NCI-H1436 (cell line): ENCODE measurements around the gene DTYMK.
A peak's percentile ranks its signal among the peaks of the same experiment; 100 is the strongest.

Source experiments
- DNase-seq: peaks from one replicate; lab custom pipeline; 2025; lab: John Stamatoyannopoulos, UW

DTYMK gene

GRCh38 chr2:241645915-241646645 is 40.5 kb downstream of the DTYMK start:
- no peak for DNase-seq

GRCh38 chr2:241645056-241645914 is 41.3 kb downstream of the DTYMK start:
- DNase-seq, result no peak

- DNase-seq, result no peak
These were observed 45.0 kb downstream of the DTYMK start for GRCh38 chr2:241641631-241642030.

GRCh38 chr2:241640165-241640795 is 46.3 kb downstream of the DTYMK start:
- DNase-seq, result no peak

GRCh38 chr2:241639385-241639784 is 47.2 kb downstream of the DTYMK start:
- DNase-seq, result no peak

- DNase-seq, result no peak
These were observed 47.7 kb downstream of the DTYMK start for GRCh38 chr2:241638940-241639339.

- no peak for DNase-seq
These were observed 48.6 kb downstream of the DTYMK start for GRCh38 chr2:241637795-241638660.

GRCh38 chr2:241637018-241637794 is 49.4 kb downstream of the DTYMK start, which contains the start of the genes ATG4B and THAP4:
ATG4B (plus strand) TSS chr2:241637693; CDS start chr2:241637715, 22 bp downstream.
THAP4 (minus strand) TSS chr2:241637158; CDS start chr2:241637017, 141 bp downstream.
- peak; percentile 63 for DNase-seq

GRCh38 chr2:241636182-241637017 is 50.2 kb downstream of the DTYMK start:
- DNase-seq, result no peak

GRCh38 chr2:241635756-241636155 is 50.9 kb downstream of the DTYMK start:
- no peak for DNase-seq

GRCh38 chr2:241633561-241633960 is 53.1 kb downstream of the DTYMK start:
- no peak for DNase-seq

- DNase-seq, result no peak
These were observed 53.9 kb downstream of the DTYMK start for GRCh38 chr2:241632478-241633325.

GRCh38 chr2:241629762-241630435 is 56.7 kb downstream of the DTYMK start:
- no peak for DNase-seq

GRCh38 chr2:241627675-241628074 is 58.9 kb downstream of the DTYMK start:
- no peak for DNase-seq
